Right atrium auricular region (tissue), 2 donors: Measurements from ENCODE around the gene KCNT2. TPM values are rescaled to one million over a fixed set of nuclear protein-coding genes. Genes with fewer than 3 reads are reported as not detected.

Source experiments
- DNase-seq: peaks from one replicate; pipeline ENCODE4 v3.0.0-alpha.2; 2019; ENCODE audit warnings: low spot score
- H3K27ac ChIP-seq, 2 donors: fragments of 200-600 bp; sonication (generic); 1 replicate in 1 of 2; 2 replicates in 1 of 2; pipeline ENCODE4 v1.5.1; 2016 to 2019
- H3K27me3 ChIP-seq, 2 donors: fragments of 200-600 bp; sonication (generic); one replicate each; pipeline versions ENCODE4 v1.5.1 to v1.6.0; 2017 to 2019
- H3K36me3 ChIP-seq: fragments of 200-600 bp; sonication (generic); one replicate; pipeline ENCODE4 v1.5.1; 2016
- H3K4me1 ChIP-seq, 2 donors: fragments of 200-600 bp; sonication (generic); one replicate each; pipeline versions ENCODE4 v1.5.1 to v1.6.0; 2017 to 2019
- H3K4me3 ChIP-seq, 2 donors: fragments of 200-600 bp; sonication (generic); 1 replicate in 1 of 2; 2 replicates in 1 of 2; pipeline ENCODE4 v1.5.1; 2017 to 2019; ENCODE audit warnings: mild to moderate bottlenecking in 1 of 2, moderate library complexity in 1 of 2
- H3K9me3 ChIP-seq, 2 donors: fragments of 200-600 bp; sonication (generic); one replicate each; pipeline ENCODE4 v1.5.1; 2019
- total RNA-seq, 2 donors: library from RNA; depleted of rRNA; stranded (reverse); fragments of >200 nt; gene quantifications; one replicate each; pipeline ENCODE4 v1.1.0, GENCODE V29; 2016
- TF ChIP-seq, protein P1 (sequence below), 2 donors: fragments of 200-600 bp; sonication (generic); IDR thresholded peaks; one replicate each; pipeline ENCODE4 v1.5.1; 2019; ENCODE audit warnings: antibody characterized with exemption in 2 of 2

Gene KCNT2
- total RNA-seq, 2 donors from 2014 or later = 3.9 to 14.1 TPM

DNA sequence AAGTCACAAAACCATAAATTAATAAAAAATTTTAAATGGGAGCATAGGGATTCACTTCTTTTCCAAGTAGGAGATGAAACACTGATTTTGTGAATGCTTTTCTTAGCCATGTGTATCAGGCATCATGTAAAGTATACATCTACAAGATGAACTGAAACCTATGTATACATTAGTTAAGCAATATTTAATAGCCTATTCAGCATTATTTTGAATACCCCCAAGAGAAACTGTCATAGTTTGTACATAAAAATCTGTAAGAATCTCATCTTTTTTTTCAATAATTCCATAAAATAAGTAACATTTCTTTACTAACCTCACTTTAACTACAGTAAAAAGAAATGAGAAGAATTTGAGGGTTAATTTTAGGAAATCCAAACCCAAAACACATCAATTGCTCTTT lies 348.0 kb downstream of the KCNT2 start:
- Histone ChIP-seq H3K27ac (no peak overlapping the region), H3K36me3 (no peaks in the 10 kb centered on the region), H3K4me1 (no peaks in the 10 kb centered on the region), H3K27me3 (no peaks in the 10 kb centered on the region), H3K9me3 (no peaks in the 10 kb centered on the region), H3K4me3 (no peak overlapping the region)
- DNase-seq = no peak
- TF ChIP-seq, protein P1, sequence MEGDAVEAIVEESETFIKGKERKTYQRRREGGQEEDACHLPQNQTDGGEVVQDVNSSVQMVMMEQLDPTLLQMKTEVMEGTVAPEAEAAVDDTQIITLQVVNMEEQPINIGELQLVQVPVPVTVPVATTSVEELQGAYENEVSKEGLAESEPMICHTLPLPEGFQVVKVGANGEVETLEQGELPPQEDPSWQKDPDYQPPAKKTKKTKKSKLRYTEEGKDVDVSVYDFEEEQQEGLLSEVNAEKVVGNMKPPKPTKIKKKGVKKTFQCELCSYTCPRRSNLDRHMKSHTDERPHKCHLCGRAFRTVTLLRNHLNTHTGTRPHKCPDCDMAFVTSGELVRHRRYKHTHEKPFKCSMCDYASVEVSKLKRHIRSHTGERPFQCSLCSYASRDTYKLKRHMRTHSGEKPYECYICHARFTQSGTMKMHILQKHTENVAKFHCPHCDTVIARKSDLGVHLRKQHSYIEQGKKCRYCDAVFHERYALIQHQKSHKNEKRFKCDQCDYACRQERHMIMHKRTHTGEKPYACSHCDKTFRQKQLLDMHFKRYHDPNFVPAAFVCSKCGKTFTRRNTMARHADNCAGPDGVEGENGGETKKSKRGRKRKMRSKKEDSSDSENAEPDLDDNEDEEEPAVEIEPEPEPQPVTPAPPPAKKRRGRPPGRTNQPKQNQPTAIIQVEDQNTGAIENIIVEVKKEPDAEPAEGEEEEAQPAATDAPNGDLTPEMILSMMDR (IDR thresholded peaks at IDR 0.05) = no peak

DNA sequence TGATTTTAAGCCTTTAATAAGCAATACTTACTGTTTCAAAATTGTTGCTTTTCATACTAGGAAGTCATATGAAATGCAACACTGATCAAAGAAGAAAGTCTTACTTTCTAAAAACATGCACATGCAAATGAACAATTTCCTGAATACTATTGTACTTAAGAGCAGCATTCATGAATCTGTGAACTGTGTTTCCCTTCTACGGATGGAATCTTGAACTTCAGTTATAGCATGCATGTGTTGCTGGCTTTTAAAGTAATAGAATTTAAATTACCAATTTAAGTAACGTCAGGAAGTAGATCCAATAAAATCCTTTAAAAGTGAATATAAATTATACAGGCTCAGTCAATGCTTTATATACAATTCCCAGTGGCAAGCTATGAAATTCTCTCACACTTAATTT lies 348.9 kb downstream of the KCNT2 start:
- no peak overlapping the region for H3K27ac ChIP-seq
- TF ChIP-seq, protein P1 (IDR thresholded peaks at IDR 0.05) = no peak
- H3K9me3 ChIP-seq = no peaks in the 10 kb centered on the region
- DNase-seq = no peak
- no peak overlapping the region for H3K4me3 ChIP-seq
- no peaks in the 10 kb centered on the region for H3K4me1 ChIP-seq
- H3K27me3 ChIP-seq = no peaks in the 10 kb centered on the region
- H3K36me3 ChIP-seq = no peaks in the 10 kb centered on the region

DNA sequence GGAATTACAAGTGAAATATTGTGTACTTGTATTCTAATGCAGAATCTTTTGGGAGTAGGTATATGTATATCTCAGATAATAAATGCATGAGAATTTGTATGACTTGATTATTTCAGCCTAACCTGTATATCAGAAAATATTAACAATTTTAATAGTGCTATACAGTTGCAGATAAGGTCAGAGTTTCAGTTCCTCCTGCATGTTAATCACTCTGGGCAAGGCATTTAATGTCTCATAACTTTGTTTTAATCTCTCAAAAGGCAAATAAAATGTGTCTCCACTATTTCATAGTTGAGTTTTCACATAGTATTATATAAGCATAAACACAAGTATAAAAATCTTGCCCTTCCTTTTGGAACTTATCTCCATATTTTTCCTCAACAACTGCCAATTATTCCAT lies 352.5 kb downstream of the KCNT2 start:
- Histone ChIP-seq H3K9me3 (no peaks in the 10 kb centered on the region), H3K27ac (no peak overlapping the region), H3K27me3 (no peaks in the 10 kb centered on the region), H3K4me3 (no peak overlapping the region), H3K36me3 (no peaks in the 10 kb centered on the region), H3K4me1 (no peaks in the 10 kb centered on the region)
- no peak for DNase-seq
- TF ChIP-seq, protein P1 (IDR thresholded peaks at IDR 0.05) = no peak

- Histone ChIP-seq H3K9me3 (no peaks in the 10 kb centered on the region), H3K36me3 (no peaks in the 10 kb centered on the region), H3K27ac (no peak overlapping the region), H3K4me3 (no peak overlapping the region), H3K4me1 (no peaks in the 10 kb centered on the region), H3K27me3 (no peaks in the 10 kb centered on the region)
- DNase-seq = no peak
- TF ChIP-seq, protein P1 (IDR thresholded peaks at IDR 0.05) = no peak
These were observed 378.7 kb downstream of the KCNT2 start for GRCh38 chr1:196229546-196229945.

DNA sequence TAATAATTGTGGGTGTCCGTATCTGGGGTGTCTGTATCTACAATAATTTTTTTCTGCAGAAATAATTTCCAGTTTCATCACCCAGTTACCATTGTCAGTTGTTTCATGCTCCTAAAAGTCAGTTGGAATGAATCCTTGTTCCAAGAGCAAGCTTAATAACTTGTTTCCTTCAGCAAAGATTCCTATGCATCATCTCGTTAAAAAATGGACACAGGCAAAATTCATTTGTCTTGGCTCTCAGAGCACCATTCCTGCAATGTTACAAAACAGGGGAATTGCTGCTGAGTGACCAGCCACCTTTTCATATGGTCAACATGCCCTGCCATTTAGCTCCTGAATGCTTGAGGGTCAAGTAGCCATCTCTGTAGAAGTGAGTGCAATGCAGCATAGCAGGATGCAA lies 393.4 kb downstream of the KCNT2 start:
- DNase-seq = no peak
- Histone ChIP-seq H3K36me3 (no peaks in the 10 kb centered on the region), H3K4me1 (no peaks in the 10 kb centered on the region), H3K4me3 (no peak overlapping the region), H3K27ac (no peak overlapping the region), H3K9me3 (no peaks in the 10 kb centered on the region), H3K27me3 (no peaks in the 10 kb centered on the region)
- TF ChIP-seq, protein P1 (IDR thresholded peaks at IDR 0.05) = no peak

- H3K27me3 ChIP-seq = no peaks in the 10 kb centered on the region
- H3K4me1 ChIP-seq = no peaks in the 10 kb centered on the region
- DNase-seq = no peak
- no peaks in the 10 kb centered on the region for H3K9me3 ChIP-seq
- TF ChIP-seq, protein P1 (IDR thresholded peaks at IDR 0.05) = no peak
- H3K4me3 ChIP-seq = no peak overlapping the region
- no peaks in the 10 kb centered on the region for H3K36me3 ChIP-seq
- no peak overlapping the region for H3K27ac ChIP-seq
These were observed 398.3 kb downstream of the KCNT2 start for GRCh38 chr1:196209983-196210382.
